Cardiac fibroblast (primary cell): ENCODE data around the gene CALM3.

Experiments used
- DNase-seq, 2 donors: peaks; one replicate each; pipeline versions ENCODE4 v3.0.0 to v3.0.0-alpha.2; 2010; ENCODE audit warnings: low read depth in 2 of 2
- H3K4me3 ChIP-seq, 2 donors: replicated peaks in 1 of 2; 1 replicate in 1 of 2; 2 replicates in 1 of 2; pipeline ENCODE4 v1.5.1; 2011; ENCODE audit warnings: low read depth in 2 of 2, low read length in 2 of 2, mild to moderate bottlenecking in 2 of 2, moderate library complexity in 1 of 2
- CTCF ChIP-seq: IDR thresholded peaks from one replicate; pipeline ENCODE4 v1.5.1; 2011; ENCODE audit warnings: low read depth, mild to moderate bottlenecking, low read length, inconsistent platforms

Gene CALM3

GRCh38 chr19:46659151-46660007 is 58.2 kb downstream of the CALM3 start:
- TF ChIP-seq CTCF, result no peak
- H3K4me3 ChIP-seq, result peak overlapping the region; percentile 58 to 73
- no peak for DNase-seq

GRCh38 chr19:46660008-46660517 is 58.9 kb downstream of the CALM3 start:
- peak overlapping the region; percentile 58 to 73 for H3K4me3 ChIP-seq
- peak in 1 of 2 donors; percentile 41 for DNase-seq
- TF ChIP-seq CTCF, result no peak
